Nasal cavity respiratory epithelium epithelial cell of viscerocranial mucosa (primary cell): ENCODE results near the gene DDX23. TPM values are rescaled to one million over a fixed set of nuclear protein-coding genes. Genes with fewer than 3 reads are reported as not detected.

Experiments used
- total RNA-seq: library from RNA; depleted of rRNA; stranded (reverse); fragments of >200 nt; gene quantifications from 2 replicates; pipeline ENCODE4 v1.2.3, GENCODE V29; 2014

Gene DDX23
- total RNA-seq, result 67.0 and 95.1 TPM in 2 replicates

GRCh38 chr12:48851883-48852733, at the start of gene DDX23:
DDX23 (minus strand) TSS chr12:48852163; CDS start chr12:48845782, 6,381 bp downstream.

DNA sequence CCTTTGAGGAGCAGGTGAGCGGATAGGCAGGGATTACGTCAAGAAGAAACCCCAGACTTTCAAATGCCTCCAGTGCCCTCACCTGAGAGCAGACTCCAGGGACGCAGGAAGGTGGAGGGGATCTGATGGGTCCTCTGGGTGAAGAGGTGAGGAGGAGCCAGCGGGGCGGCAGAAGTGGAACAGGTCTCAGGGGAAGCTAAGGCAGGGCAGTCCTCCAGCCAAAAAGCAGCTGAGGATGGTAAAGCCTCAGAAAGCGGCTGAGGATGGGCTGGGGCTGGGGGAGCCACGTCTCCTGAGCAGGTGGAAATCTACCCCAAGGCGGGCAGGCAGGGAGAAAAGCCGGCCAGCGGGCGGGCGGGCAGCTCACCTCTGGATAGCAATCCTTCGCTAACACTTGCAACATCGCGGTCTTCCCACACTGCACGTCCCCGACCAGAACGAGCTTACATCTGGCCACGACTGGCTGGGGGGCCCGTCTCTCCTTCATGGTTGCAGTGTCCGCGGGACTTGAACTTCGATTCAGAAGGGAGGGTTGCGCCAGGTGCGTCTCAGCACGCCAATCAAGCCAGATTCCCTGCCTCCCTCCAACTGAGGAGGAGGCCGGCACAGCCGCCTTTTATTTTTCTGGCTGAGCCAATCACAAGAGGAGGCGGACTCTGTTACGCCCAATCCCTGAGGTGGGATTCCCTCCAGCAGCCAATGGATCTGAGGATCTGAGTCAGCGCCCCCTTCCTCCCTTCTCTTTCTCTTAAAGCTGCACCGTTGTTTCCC, 13.5 kb upstream of the DDX23 start, which contains the start of gene RND1:
Gene RND1, minus strand, starts transcription at position 590 of the 771 bp plus-strand sequence. Its CDS starts 103 bp downstream, at position 487.

GRCh38 chr12:48817873-48818830, 33.8 kb downstream of the DDX23 start, which contains the start of gene CACNB3:
CACNB3 (plus strand) TSS chr12:48818496; CDS start chr12:48818930, 434 bp downstream.

GRCh38 chr12:48788854-48789775, 62.8 kb downstream of the DDX23 start, which contains the start of gene ADCY6:
ADCY6 (minus strand) TSS chr12:48789089; CDS start chr12:48783434, 5,655 bp downstream.

Other genes starting within 250 kb of the DDX23 start
- 61.7 and 87.1 TPM in 2 replicates for gene KANSL2, start 169.9 kb downstream of the DDX23 start, total RNA-seq
- 38.9 and 42.0 TPM in 2 replicates for gene CCNT1, start 135.5 kb downstream of the DDX23 start, total RNA-seq
- gene ADCY6, start 63.1 kb downstream of the DDX23 start, total RNA-seq, result 19.1 and 38.7 TPM in 2 replicates
- 7.5 and 19.0 TPM in 2 replicates for gene CACNB3, start 33.7 kb downstream of the DDX23 start, total RNA-seq
- 0.78 and 4.1 TPM in 2 replicates for gene RND1, start 13.7 kb upstream of the DDX23 start, total RNA-seq
- gene FKBP11, start 73.3 kb upstream of the DDX23 start, total RNA-seq, result 6.2 and 20.5 TPM in 2 replicates
- 30.8 and 46.3 TPM in 2 replicates for gene ARF3, start 105.3 kb upstream of the DDX23 start, total RNA-seq
- 0.07 TPM in 1 of 2 replicates, not detected in the other for gene WNT10B, start 119.6 kb upstream of the DDX23 start, total RNA-seq
- gene WNT1, start 126.2 kb upstream of the DDX23 start, total RNA-seq, result not detected in 2 replicates
- 0.28 and 0.68 TPM in 2 replicates for gene DDN, start 147.2 kb upstream of the DDX23 start, total RNA-seq
- 50.8 and 62.2 TPM in 2 replicates for gene PRKAG1, start 166.6 kb upstream of the DDX23 start, total RNA-seq
- gene KMT2D, start 208.6 kb upstream of the DDX23 start, total RNA-seq, result 24.9 and 107 TPM in 2 replicates
- 0.36 and 1.0 TPM in 2 replicates for gene RHEBL1, start 217.8 kb upstream of the DDX23 start, total RNA-seq
- gene DHH, start 242.6 kb upstream of the DDX23 start, total RNA-seq, result under 0.01 TPM in 1 of 2 replicates, not detected in the other